ENCODE results near the gene PRR5.
A peak's percentile ranks its signal among the peaks of the same experiment; 100 is the strongest.

PRR5 gene

GRCh38 chr22:44698531-44699421 is 3.2 kb upstream of the PRR5 start:
- H3K56ac ChIP-seq (ENCODE audit: low read length) = peak overlapping the region; percentile 57
- no peak overlapping the region for H2BK120ac ChIP-seq (ENCODE audit: low read depth, low read length)
- H3K27me3 ChIP-seq (ENCODE audit: insufficient read depth, low read length, poor library complexity) = no peaks in the 10 kb centered on the region
- H3K4ac ChIP-seq (ENCODE audit: low read depth, low read length) = no peak overlapping the region
- WGBS (ENCODE audit: extremely low coverage, insufficient coverage, low lambda C conversion rate) = no CpG with 5 or more reads among the region's 23 CpGs
- H3K23ac ChIP-seq (ENCODE audit: low read length) = no peak overlapping the region
- H3K9ac ChIP-seq (ENCODE audit: low read length) = peak overlapping the region; percentile 14
- no peak overlapping the region for H3K4me2 ChIP-seq (ENCODE audit: low read length)
- H2BK5ac ChIP-seq (ENCODE audit: low read length) = no peak overlapping the region
- H4K8ac ChIP-seq (ENCODE audit: low read depth, low read length) = no peak overlapping the region
- H3K79me1 ChIP-seq (ENCODE audit: low read length) = no peaks in the 10 kb centered on the region
- H4K5ac ChIP-seq (ENCODE audit: low read length) = no peak overlapping the region
- H2AK5ac ChIP-seq (ENCODE audit: low read length) = no peak overlapping the region
- H3K79me2 ChIP-seq (ENCODE audit: control insufficient read depth, insufficient read depth, low read length) = no peaks in the 10 kb centered on the region
- no peaks in the 10 kb centered on the region for H3K36me3 ChIP-seq (ENCODE audit: control insufficient read depth, insufficient read depth, low read length)
- peaks cover 2% of the 10 kb centered on the region for H3K4me1 ChIP-seq (ENCODE audit: control insufficient read depth, low read depth, low read length)
- no peak overlapping the region for H3K4me3 ChIP-seq (ENCODE audit: low read length)
- DNase-seq = peak; percentile 91
- no peak overlapping the region for H3K18ac ChIP-seq (ENCODE audit: low read length)
- peak overlapping the region; percentile 41 for H3K27ac ChIP-seq (ENCODE audit: low read depth, low read length)
- H2BK15ac ChIP-seq (replicated peaks; ENCODE audit: low read depth) = no peak overlapping the region

GRCh38 chr22:44700456-44700855 is 1.5 kb upstream of the PRR5 start:
- Histone ChIP-seq H3K27me3 (ENCODE audit: insufficient read depth, low read length, poor library complexity) (no peaks in the 10 kb centered on the region), H4K5ac (ENCODE audit: low read length) (no peak overlapping the region), H3K27ac (ENCODE audit: low read depth, low read length) (no peak overlapping the region), H3K4ac (ENCODE audit: low read depth, low read length) (no peak overlapping the region), H3K18ac (ENCODE audit: low read length) (no peak overlapping the region), H3K4me3 (ENCODE audit: low read length) (no peak overlapping the region), H3K56ac (ENCODE audit: low read length) (no peak overlapping the region), H4K8ac (ENCODE audit: low read depth, low read length) (no peak overlapping the region), H3K36me3 (ENCODE audit: control insufficient read depth, insufficient read depth, low read length) (no peaks in the 10 kb centered on the region), H3K23ac (ENCODE audit: low read length) (no peak overlapping the region), H3K79me1 (ENCODE audit: low read length) (no peaks in the 10 kb centered on the region), H3K9ac (ENCODE audit: low read length) (no peak overlapping the region), H2BK5ac (ENCODE audit: low read length) (no peak overlapping the region), H2AK5ac (ENCODE audit: low read length) (no peak overlapping the region), H2BK120ac (ENCODE audit: low read depth, low read length) (no peak overlapping the region), H3K79me2 (ENCODE audit: control insufficient read depth, insufficient read depth, low read length) (no peaks in the 10 kb centered on the region), H3K4me2 (ENCODE audit: low read length) (no peak overlapping the region), H2BK15ac (replicated peaks; ENCODE audit: low read depth) (no peak overlapping the region), H3K4me1 (ENCODE audit: control insufficient read depth, low read depth, low read length) (peaks cover 2% of the 10 kb centered on the region)
- DNase-seq = no peak
- WGBS (ENCODE audit: extremely low coverage, insufficient coverage, low lambda C conversion rate) = no CpG with 5 or more reads among the region's 6 CpGs

GRCh38 chr22:44701187-44701790 is 715 bp upstream of the PRR5 start:
- no peak overlapping the region for H3K23ac ChIP-seq (ENCODE audit: low read length)
- H3K9ac ChIP-seq (ENCODE audit: low read length) = peak overlapping the region; percentile 44
- H3K79me2 ChIP-seq (ENCODE audit: control insufficient read depth, insufficient read depth, low read length) = no peaks in the 10 kb centered on the region
- H3K4me1 ChIP-seq (ENCODE audit: control insufficient read depth, low read depth, low read length) = peaks cover 2% of the 10 kb centered on the region
- no peaks in the 10 kb centered on the region for H3K79me1 ChIP-seq (ENCODE audit: low read length)
- H4K8ac ChIP-seq (ENCODE audit: low read depth, low read length) = no peak overlapping the region
- H3K36me3 ChIP-seq (ENCODE audit: control insufficient read depth, insufficient read depth, low read length) = no peaks in the 10 kb centered on the region
- no peak for DNase-seq
- peak overlapping the region; percentile 78 for H3K56ac ChIP-seq (ENCODE audit: low read length)
- WGBS (ENCODE audit: extremely low coverage, insufficient coverage, low lambda C conversion rate) = no CpG with 5 or more reads among the region's 5 CpGs
- H4K5ac ChIP-seq (ENCODE audit: low read length) = no peak overlapping the region
- no peak overlapping the region for H2BK5ac ChIP-seq (ENCODE audit: low read length)
- H3K4ac ChIP-seq (ENCODE audit: low read depth, low read length) = no peak overlapping the region
- H3K27me3 ChIP-seq (ENCODE audit: insufficient read depth, low read length, poor library complexity) = no peaks in the 10 kb centered on the region
- H3K18ac ChIP-seq (ENCODE audit: low read length) = peak overlapping the region; percentile 35
- no peak overlapping the region for H3K27ac ChIP-seq (ENCODE audit: low read depth, low read length)
- H2BK15ac ChIP-seq (replicated peaks; ENCODE audit: low read depth) = no peak overlapping the region
- no peak overlapping the region for H2AK5ac ChIP-seq (ENCODE audit: low read length)
- no peak overlapping the region for H2BK120ac ChIP-seq (ENCODE audit: low read depth, low read length)
- no peak overlapping the region for H3K4me3 ChIP-seq (ENCODE audit: low read length)
- H3K4me2 ChIP-seq (ENCODE audit: low read length) = no peak overlapping the region

DNA sequence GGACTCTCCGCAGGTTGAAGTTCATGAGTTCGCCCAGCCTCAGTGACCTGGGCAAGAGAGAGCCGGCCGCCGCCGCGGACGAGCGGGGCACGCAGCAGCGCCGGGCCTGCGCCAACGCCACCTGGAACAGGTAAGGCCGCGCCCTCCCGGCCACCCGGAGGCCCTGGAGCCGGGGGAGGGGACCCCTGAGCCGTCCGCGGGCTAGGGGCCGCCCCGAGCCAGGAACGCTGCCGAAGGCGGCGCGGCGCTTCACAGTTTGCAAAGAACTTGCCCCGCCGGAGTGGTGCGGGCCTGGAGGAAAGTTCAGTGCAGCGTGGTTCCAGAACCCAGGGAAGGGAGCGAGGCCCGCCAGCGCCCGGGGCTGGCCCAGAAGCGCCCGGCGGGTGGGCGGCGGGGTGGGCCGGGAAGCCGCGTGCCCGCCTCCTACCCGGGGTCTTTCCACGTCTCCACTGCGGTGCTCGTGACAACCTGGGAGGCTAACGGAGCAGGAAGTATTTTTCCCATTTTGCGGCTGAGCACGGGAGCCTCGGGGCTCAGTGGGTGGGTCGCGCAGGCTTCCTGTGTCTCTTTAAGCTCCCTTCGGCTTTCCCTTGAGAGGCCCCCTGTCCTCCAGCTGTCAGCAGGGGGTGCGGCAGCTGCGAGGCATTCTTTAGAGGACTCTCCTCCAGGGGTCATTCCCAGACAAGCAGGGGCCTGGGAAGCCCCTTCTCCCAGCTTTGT is 635 bp downstream of the PRR5 start:
- DNase-seq = peak; percentile 40
- no CpG with 5 or more reads among the region's 60 CpGs for WGBS (ENCODE audit: extremely low coverage, insufficient coverage, low lambda C conversion rate)
- H4K5ac ChIP-seq (ENCODE audit: low read length) = no peak overlapping the region
- H3K4ac ChIP-seq (ENCODE audit: low read depth, low read length) = no peak overlapping the region
- no peaks in the 10 kb centered on the region for H3K79me1 ChIP-seq (ENCODE audit: low read length)
- H2AK5ac ChIP-seq (ENCODE audit: low read length) = no peak overlapping the region
- H2BK5ac ChIP-seq (ENCODE audit: low read length) = no peak overlapping the region
- peaks cover 2% of the 10 kb centered on the region for H3K4me1 ChIP-seq (ENCODE audit: control insufficient read depth, low read depth, low read length)
- H2BK15ac ChIP-seq (replicated peaks; ENCODE audit: low read depth) = no peak overlapping the region
- H4K8ac ChIP-seq (ENCODE audit: low read depth, low read length) = no peak overlapping the region
- H2BK120ac ChIP-seq (ENCODE audit: low read depth, low read length) = no peak overlapping the region
- H3K27ac ChIP-seq (ENCODE audit: low read depth, low read length) = no peak overlapping the region
- H3K56ac ChIP-seq (ENCODE audit: low read length) = peak overlapping the region; percentile 82
- H3K4me2 ChIP-seq (ENCODE audit: low read length) = peak overlapping the region; percentile 58
- no peaks in the 10 kb centered on the region for H3K27me3 ChIP-seq (ENCODE audit: insufficient read depth, low read length, poor library complexity)
- no peaks in the 10 kb centered on the region for H3K79me2 ChIP-seq (ENCODE audit: control insufficient read depth, insufficient read depth, low read length)
- no peaks in the 10 kb centered on the region for H3K36me3 ChIP-seq (ENCODE audit: control insufficient read depth, insufficient read depth, low read length)
- peak overlapping the region; percentile 19 for H3K18ac ChIP-seq (ENCODE audit: low read length)
- peak overlapping the region; percentile 48 for H3K4me3 ChIP-seq (ENCODE audit: low read length)
- H3K23ac ChIP-seq (ENCODE audit: low read length) = no peak overlapping the region
- peak overlapping the region; percentile 70 for H3K9ac ChIP-seq (ENCODE audit: low read length)

GRCh38 chr22:44703255-44703870 is 1.4 kb downstream of the PRR5 start:
- Histone ChIP-seq H3K79me1 (ENCODE audit: low read length) (no peaks in the 10 kb centered on the region), H3K9ac (ENCODE audit: low read length) (peak overlapping the region; percentile 6), H3K4ac (ENCODE audit: low read depth, low read length) (no peak overlapping the region), H3K27ac (ENCODE audit: low read depth, low read length) (no peak overlapping the region), H3K79me2 (ENCODE audit: control insufficient read depth, insufficient read depth, low read length) (no peaks in the 10 kb centered on the region), H2BK5ac (ENCODE audit: low read length) (no peak overlapping the region), H4K5ac (ENCODE audit: low read length) (no peak overlapping the region), H2AK5ac (ENCODE audit: low read length) (no peak overlapping the region), H3K4me2 (ENCODE audit: low read length) (no peak overlapping the region), H2BK15ac (replicated peaks; ENCODE audit: low read depth) (no peak overlapping the region), H2BK120ac (ENCODE audit: low read depth, low read length) (no peak overlapping the region), H3K4me3 (ENCODE audit: low read length) (no peak overlapping the region), H3K23ac (ENCODE audit: low read length) (no peak overlapping the region), H3K56ac (ENCODE audit: low read length) (peak overlapping the region; percentile 82), H3K36me3 (ENCODE audit: control insufficient read depth, insufficient read depth, low read length) (no peaks in the 10 kb centered on the region), H3K4me1 (ENCODE audit: control insufficient read depth, low read depth, low read length) (peaks cover 2% of the 10 kb centered on the region), H3K27me3 (ENCODE audit: insufficient read depth, low read length, poor library complexity) (no peaks in the 10 kb centered on the region), H4K8ac (ENCODE audit: low read depth, low read length) (no peak overlapping the region), H3K18ac (ENCODE audit: low read length) (no peak overlapping the region)
- no CpG with 5 or more reads among the region's 23 CpGs for WGBS (ENCODE audit: extremely low coverage, insufficient coverage, low lambda C conversion rate)
- no peak for DNase-seq
